SW 1271 (cell line): ENCODE data around the gene MCTP1.

Source experiments
- DNase-seq, 2 experiments: peaks; one replicate each; lab custom pipeline; 2025; lab: John Stamatoyannopoulos, UW

Gene MCTP1

GRCh38 chr5:94700592-94700991, 584.3 kb downstream of the MCTP1 start:
- no peak for DNase-seq

- DNase-seq: no peak
Observed at GRCh38 chr5:94699562-94699961, 585.3 kb downstream of the MCTP1 start.

- DNase-seq: no peak
Observed at GRCh38 chr5:94698197-94698596, 586.7 kb downstream of the MCTP1 start.

GRCh38 chr5:94694671-94695070, 590.2 kb downstream of the MCTP1 start:
- DNase-seq: no peak

GRCh38 chr5:94693845-94694370, 591.0 kb downstream of the MCTP1 start:
- no peak for DNase-seq

GRCh38 chr5:94693043-94693822, 591.7 kb downstream of the MCTP1 start:
- DNase-seq: peak; percentile 53 to 78

GRCh38 chr5:94692581-94692980, 592.3 kb downstream of the MCTP1 start:
- DNase-seq: no peak

GRCh38 chr5:94691949-94692348, 592.9 kb downstream of the MCTP1 start:
- peak in 1 of 2 experiments; percentile 24 for DNase-seq

GRCh38 chr5:94691291-94691690, 593.6 kb downstream of the MCTP1 start:
- DNase-seq: no peak

- DNase-seq: no peak
Observed at GRCh38 chr5:94690778-94691177, 594.1 kb downstream of the MCTP1 start.

GRCh38 chr5:94689908-94690307, 595.0 kb downstream of the MCTP1 start:
- no peak for DNase-seq

GRCh38 chr5:94682814-94683520, 601.9 kb downstream of the MCTP1 start:
- no peak for DNase-seq

- DNase-seq: no peak
Observed at GRCh38 chr5:94675965-94676618, 608.8 kb downstream of the MCTP1 start.

GRCh38 chr5:94674490-94675382, 610.2 kb downstream of the MCTP1 start:
- DNase-seq: peak in 1 of 2 experiments; percentile 11

GRCh38 chr5:94672746-94673145, 612.1 kb downstream of the MCTP1 start:
- DNase-seq: no peak

- no peak for DNase-seq
Observed at GRCh38 chr5:94670726-94671125, 614.2 kb downstream of the MCTP1 start.

- no peak for DNase-seq
Observed at GRCh38 chr5:94667937-94668336, 617.0 kb downstream of the MCTP1 start.

- no peak for DNase-seq
Observed at GRCh38 chr5:94661086-94661485, 623.8 kb downstream of the MCTP1 start.

- no peak for DNase-seq
Observed at GRCh38 chr5:94660506-94660905, 624.4 kb downstream of the MCTP1 start.

- DNase-seq: no peak
Observed at GRCh38 chr5:94658272-94658671, 626.6 kb downstream of the MCTP1 start.
